ENCODE measurements around the gene CLIC4. TPM values are rescaled to one million over a fixed set of nuclear protein-coding genes. Genes with fewer than 3 reads are reported as not detected.
"Not testable (repeated sequence)": the region's sequence is repeated elsewhere in the genome, so short reads cannot be mapped to it uniquely, and the experiment has no call there.

CLIC4 gene
- total and polyA plus RNA-seq, 10 donors = 17.0 to 99.6 (median 71.2) TPM

- TF ChIP-seq CTCF (IDR thresholded peaks at IDR 0.05 in 8 of 11, conservative IDR thresholded peaks at IDR 0.05 in 3 of 11) (no peak), POLR2AphosphoS5 (IDR thresholded peaks at IDR 0.05) (no peak), POLR2A (IDR thresholded peaks at IDR 0.05) (no peak)
- no peaks in the 10 kb centered on the region for H3K36me3 ChIP-seq
- DNase-seq = no peak
- 66 to 75% (median 69%) methylated on average over 4 of the region's 4 CpGs for WGBS, 5 donors
- intact Hi-C loops (cut with DNase I; ENCODE audit: low total_unique reads) = no loop called here
- no peaks in the 10 kb centered on the region for H3K27me3 ChIP-seq (replicated peaks in 1 of 7)
- H3K9me3 ChIP-seq = no peaks in the 10 kb centered on the region
- H3K4me1 ChIP-seq = peaks cover 0 to 75% (median 35%) of the 10 kb centered on the region in 6 donors
- peak overlapping the region in 1 of 8 donors; percentile 41 for H3K4me3 ChIP-seq
- H3K27ac ChIP-seq = peak overlapping the region; percentile 21 to 79 (median 72)
These were observed 18.5 kb upstream of the CLIC4 start for GRCh38 chr1:24726741-24727140.

- Histone ChIP-seq H3K27me3 (replicated peaks in 1 of 7) (no peaks in the 10 kb centered on the region), H3K36me3 (no peaks in the 10 kb centered on the region), H3K4me3 (peak overlapping the region in 2 of 8 donors; percentile 5 to 41), H3K9me3 (no peaks in the 10 kb centered on the region), H3K27ac (peak overlapping the region; percentile 21 to 79 (median 72)), H3K4me1 (peaks cover 0 to 76% (median 40%) of the 10 kb centered on the region in 6 donors)
- peak; percentile 82 for DNase-seq
- intact Hi-C loops (cut with DNase I; ENCODE audit: low total_unique reads) = no loop called here
- 28 to 40% (median 34%) methylated on average over 9 of the region's 9 CpGs for WGBS, 5 donors
- no peak for TF ChIP-seq CTCF (IDR thresholded peaks at IDR 0.05 in 8 of 11, conservative IDR thresholded peaks at IDR 0.05 in 3 of 11)
- peak in 2 of 3 donors; percentile 81 to 82 for TF ChIP-seq POLR2AphosphoS5 (IDR thresholded peaks at IDR 0.05)
These were observed 17.6 kb upstream of the CLIC4 start for GRCh38 chr1:24727501-24728216.

- intact Hi-C loops (cut with DNase I; ENCODE audit: low total_unique reads) = no loop called here
- H3K27me3 ChIP-seq (replicated peaks in 1 of 7) = no peaks in the 10 kb centered on the region
- H3K36me3 ChIP-seq = no peaks in the 10 kb centered on the region
- H3K27ac ChIP-seq = no peak overlapping the region
- no peaks in the 10 kb centered on the region for H3K9me3 ChIP-seq
- H3K4me1 ChIP-seq = peaks cover 0 to 82% (median 49%) of the 10 kb centered on the region in 6 donors
- no peak overlapping the region for H3K4me3 ChIP-seq
- DNase-seq = no peak
- 88 to 95% (median 93%) methylated on average over 10 of the region's 10 CpGs for WGBS, 5 donors
- no peak for TF ChIP-seq CTCF (IDR thresholded peaks at IDR 0.05 in 8 of 11, conservative IDR thresholded peaks at IDR 0.05 in 3 of 11)
- TF ChIP-seq POLR2A (IDR thresholded peaks at IDR 0.05) = no peak
- no peak for TF ChIP-seq POLR2AphosphoS5 (IDR thresholded peaks at IDR 0.05)
These were observed 16.3 kb upstream of the CLIC4 start for GRCh38 chr1:24728982-24729381.

- Histone ChIP-seq H3K9me3 (no peaks in the 10 kb centered on the region), H3K36me3 (no peaks in the 10 kb centered on the region), H3K27me3 (replicated peaks in 1 of 7) (no peaks in the 10 kb centered on the region), H3K4me3 (no peak overlapping the region), H3K27ac (peak overlapping the region in 5 of 8 donors; percentile 43 to 74 (median 70)), H3K4me1 (peaks cover 14 to 82% (median 57%) of the 10 kb centered on the region in 6 donors)
- WGBS, 5 donors = 44 to 64% (median 54%) methylated on average over 4 of the region's 4 CpGs
- TF ChIP-seq POLR2A (IDR thresholded peaks at IDR 0.05) (no peak), POLR2AphosphoS5 (IDR thresholded peaks at IDR 0.05) (no peak), CTCF (IDR thresholded peaks at IDR 0.05 in 8 of 11, conservative IDR thresholded peaks at IDR 0.05 in 3 of 11) (no peak)
- intact Hi-C loops (cut with DNase I; ENCODE audit: low total_unique reads) = no loop called here
- no peak for DNase-seq
These were observed 12.9 kb upstream of the CLIC4 start for GRCh38 chr1:24732186-24732885.

GRCh38 chr1:24733342-24733741, 11.9 kb upstream of the CLIC4 start:
- H3K27me3 ChIP-seq (replicated peaks in 1 of 7); H3K36me3 ChIP-seq; DNase-seq; intact Hi-C loops (cut with DNase I; ENCODE audit: low total_unique reads); H3K9me3 ChIP-seq; H3K4me3 ChIP-seq: not testable (repeated sequence)
- Histone ChIP-seq H3K27ac (peak overlapping the region in 6 of 8 donors; percentile 43 to 74 (median 69)), H3K4me1 (peaks cover 7 to 81% (median 56%) of the 10 kb centered on the region in 6 donors)
- WGBS, 5 donors = 35 to 60% (median 49%) methylated on average over 7 of the region's 7 CpGs

Data from spleen (tissue), 11 donors.